NCI-H82 treated with DMSO at 0.1 percent for 48 hours (cell line): ENCODE results near the gene IL17RE.
"Not testable (repeated sequence)": the region's sequence is repeated elsewhere in the genome, so short reads cannot be mapped to it uniquely, and the experiment has no call there.

Source experiments
- DNase-seq: peaks from one replicate; lab custom pipeline; 2025; ENCODE audit not compliant: unreplicated experiment; lab: John Stamatoyannopoulos, UW

The IL17RE gene, protein sequence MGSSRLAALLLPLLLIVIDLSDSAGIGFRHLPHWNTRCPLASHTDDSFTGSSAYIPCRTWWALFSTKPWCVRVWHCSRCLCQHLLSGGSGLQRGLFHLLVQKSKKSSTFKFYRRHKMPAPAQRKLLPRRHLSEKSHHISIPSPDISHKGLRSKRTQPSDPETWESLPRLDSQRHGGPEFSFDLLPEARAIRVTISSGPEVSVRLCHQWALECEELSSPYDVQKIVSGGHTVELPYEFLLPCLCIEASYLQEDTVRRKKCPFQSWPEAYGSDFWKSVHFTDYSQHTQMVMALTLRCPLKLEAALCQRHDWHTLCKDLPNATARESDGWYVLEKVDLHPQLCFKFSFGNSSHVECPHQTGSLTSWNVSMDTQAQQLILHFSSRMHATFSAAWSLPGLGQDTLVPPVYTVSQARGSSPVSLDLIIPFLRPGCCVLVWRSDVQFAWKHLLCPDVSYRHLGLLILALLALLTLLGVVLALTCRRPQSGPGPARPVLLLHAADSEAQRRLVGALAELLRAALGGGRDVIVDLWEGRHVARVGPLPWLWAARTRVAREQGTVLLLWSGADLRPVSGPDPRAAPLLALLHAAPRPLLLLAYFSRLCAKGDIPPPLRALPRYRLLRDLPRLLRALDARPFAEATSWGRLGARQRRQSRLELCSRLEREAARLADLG

DNA sequence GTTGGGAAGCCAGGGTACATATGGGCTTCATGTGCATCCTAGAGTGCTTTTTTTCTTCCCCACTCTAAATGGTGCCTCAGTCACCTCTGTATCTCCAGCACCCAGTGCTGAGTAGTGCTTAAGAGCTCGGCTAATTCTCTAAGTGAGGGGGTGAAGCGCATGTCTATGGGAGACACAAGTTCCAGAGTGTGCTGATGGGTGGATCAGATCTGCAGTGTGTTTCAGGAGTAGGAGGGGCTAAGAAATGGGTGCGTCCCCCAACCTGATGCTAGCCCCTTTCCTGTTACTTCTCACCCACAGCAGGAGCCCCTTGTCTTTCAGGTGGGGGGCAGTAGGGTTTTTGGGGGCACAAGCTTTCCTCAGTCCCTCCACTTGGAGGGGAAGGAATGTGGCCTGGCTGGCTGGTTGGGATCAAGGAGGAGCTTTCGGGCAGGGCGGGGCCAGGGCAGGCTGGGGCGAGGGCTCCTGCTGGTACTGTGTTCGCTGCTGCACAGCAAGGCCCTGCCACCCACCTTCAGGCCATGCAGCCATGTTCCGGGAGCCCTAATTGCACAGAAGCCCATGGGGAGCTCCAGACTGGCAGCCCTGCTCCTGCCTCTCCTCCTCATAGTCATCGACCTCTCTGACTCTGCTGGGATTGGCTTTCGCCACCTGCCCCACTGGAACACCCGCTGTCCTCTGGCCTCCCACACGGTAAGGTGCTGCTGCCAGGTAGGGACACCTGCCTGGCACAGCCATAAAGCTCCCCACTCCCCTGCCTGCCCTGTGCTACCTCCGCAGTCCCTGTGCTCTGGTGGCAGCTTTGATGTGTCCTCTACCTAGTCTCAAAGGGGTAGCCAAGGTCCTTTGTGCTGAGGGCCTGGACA is at the start of gene IL17RE:
Gene IL17RE, plus strand, starts transcription at position 477 of the 866 bp plus-strand sequence. Its CDS starts 85 bp downstream, at position 562.
- DNase-seq: no peak

DNA sequence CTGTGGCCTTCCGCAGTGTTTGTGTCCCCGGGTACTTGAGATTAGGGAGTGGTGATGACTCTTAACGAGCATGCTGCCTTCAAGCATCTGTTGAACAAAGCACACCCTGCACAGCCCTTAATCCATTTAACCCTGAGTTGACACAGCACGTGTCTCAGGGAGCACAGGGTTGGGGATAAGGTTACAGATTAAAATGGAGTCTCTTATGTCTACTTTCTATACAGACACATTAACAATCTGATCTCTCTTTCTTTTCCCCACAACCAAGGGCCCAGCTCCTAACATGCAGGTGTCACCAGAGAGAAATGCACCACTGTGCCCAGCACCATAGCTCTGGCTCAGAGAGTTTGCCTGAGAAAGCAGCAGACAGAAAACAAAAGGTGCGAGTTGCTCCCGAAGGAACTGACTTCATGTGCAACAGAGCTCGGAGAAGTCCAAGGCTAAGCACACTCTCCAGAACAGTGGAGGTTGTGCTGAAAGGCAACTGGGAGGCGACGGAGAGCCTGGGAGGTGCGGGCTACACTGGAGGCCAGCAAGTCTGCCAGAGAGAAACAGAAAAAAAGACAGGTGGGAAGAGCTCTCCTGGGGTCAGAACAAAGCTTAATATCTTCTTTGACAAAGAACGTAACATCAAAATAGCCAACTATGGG is 48.2 kb upstream of the IL17RE start:
- peak; percentile 72 for DNase-seq

DNA sequence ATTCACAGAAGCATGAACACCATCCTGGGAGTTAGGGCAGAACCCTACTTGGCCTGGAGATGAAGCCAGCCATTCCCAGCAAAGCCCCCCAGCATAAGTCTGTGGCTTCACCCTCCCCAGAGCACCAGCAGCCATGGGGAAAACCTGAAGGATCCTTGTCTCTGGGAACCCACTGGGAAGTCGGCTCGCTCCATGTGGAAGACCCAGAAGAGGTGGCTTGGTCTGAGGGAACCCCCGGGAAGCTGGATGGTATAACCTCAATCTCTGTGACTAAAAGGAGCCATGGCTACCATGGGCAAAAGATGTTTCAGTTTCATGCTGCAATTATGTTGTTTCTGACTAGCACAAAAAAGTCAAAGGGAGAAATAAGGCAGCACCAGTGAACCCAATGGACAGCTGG is 47.1 kb upstream of the IL17RE start:
- no peak for DNase-seq

DNA sequence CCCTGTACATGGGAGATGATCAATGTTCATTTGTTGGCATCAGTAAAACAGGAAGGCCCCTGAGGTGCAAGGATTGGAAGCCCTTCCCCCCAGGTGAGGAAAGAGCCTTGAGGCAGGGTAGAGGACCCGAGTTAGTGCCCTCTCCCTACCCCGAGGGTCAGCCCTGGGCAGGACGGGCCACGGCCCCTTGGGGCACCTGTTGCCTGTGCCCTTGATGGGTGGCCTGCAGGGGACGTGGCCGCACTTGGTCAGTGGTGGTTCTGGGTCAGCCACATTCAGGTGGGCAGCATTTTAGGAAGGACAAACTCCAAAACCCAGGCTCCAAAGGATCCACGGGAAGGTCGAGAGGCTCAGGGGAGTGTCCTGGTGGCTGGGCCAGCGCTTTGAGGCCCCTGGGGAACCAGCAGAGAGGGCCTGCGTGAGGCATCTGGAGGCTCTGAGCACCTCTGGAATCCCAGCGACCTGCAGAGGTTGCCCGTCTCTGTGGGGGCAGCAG is 43.1 kb upstream of the IL17RE start:
- DNase-seq: no peak

DNA sequence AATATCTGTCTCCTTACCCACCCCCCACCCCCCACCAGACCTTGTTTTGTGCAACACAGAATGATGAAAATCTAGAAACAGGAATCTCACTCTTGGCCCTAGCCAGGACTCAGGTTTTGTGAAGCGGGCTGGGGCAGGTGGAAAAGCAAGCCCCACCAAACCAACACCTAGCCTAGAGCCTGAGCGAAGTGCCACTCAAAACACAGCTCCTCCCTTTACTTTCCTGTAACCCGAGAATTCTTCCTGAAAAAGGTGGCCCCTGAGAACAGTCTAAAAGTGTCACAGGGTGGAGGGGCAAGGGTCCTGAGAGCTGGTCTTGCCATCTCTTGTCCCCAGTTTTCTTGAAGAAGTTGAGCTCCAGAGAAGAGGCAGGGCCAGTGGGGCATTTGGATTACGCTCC is 41.4 kb upstream of the IL17RE start:
- DNase-seq: no peak

DNA sequence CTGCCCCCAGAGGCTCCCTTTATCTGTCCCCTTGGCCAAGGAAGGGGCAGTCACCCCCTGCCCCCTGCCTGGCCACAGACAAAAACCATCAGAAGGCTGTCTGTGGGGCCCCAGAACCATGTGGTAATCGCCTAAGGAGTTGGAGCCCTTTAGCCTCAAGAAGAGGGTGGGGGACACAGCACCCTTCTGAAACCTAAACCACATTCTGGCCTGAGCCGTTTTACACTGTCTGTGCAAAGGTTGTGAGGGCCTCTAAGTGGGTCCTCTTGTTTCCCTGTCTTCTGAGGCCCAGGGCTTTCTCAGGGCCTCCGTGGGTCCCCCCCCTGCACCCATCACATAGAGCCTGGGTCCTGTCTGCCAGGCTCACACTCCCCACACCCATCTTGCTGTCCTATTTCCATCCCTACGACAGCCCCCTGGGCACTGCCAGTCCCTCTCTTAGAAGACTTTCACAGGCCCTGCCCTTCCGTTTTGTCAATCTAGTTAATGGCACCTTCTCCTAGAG is 41.0 kb upstream of the IL17RE start:
- no peak for DNase-seq

DNA sequence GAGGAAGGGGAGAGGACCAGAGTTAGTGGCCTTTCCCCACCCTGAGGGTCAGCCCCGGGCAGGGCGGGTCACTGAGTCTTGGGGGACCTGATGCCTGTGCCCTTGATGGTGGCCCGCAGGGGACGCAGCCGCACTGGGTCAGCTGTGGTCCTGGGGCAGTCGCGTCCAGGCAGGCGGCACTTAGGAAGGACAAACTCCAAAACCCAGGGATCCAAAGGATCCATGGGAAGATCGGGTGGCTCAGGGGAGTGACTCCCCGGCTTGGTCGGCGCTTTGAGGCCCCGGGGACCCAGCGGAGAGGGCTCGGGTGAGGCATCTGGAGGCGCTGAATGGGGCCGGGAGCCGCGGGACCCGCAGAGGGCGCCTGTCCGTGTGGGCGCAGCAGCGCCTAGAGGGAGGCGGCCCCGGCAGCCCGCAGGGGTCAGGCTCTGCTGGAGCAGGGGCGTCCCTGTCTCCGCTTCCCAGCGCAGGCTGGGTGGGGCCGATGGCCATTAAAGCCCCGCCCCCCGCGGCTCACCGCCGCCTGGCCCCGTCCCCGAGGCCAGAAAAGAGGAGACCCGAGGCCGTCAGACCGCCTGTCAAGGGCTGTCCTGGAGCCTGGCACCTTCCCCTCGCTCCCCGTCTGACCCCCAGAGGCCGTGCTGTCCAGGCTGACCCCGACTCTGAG is 40.1 kb upstream of the IL17RE start:
- DNase-seq: no peak

DNA sequence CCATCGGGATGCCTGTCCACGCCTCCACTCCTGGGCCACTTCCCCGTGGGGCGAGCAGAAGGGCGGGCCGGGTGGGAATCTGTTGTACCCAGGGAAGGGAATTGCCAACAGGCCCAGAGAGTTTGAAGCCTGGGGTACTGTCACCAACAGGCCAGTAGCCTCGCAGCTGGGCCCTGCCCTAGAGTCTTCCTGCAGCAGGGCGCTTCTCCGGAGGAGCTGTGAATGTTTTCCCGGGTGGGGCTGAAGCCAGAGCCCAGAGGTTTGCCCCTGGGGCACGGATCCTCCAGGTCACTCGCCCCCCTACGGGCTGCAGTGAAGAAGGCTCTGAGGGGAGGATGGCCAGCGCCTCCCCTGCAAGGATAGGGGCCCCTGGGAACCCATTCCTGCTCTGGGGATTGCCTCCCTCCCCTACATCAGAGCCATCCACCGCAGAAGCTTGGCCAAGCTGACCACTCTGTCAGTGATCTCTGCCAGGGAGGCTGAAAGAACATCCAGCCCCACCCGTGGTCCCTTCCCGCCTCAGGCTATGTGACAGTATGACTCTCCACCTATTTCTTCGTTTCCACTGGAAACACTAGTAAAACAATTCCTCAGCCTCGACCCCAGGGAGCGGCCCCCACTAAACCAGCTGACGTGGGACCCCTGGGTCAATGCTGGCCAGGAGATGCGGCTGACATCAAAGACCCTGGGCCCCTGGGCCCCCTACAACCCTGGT is 39.4 kb upstream of the IL17RE start:
- DNase-seq: no peak

DNA sequence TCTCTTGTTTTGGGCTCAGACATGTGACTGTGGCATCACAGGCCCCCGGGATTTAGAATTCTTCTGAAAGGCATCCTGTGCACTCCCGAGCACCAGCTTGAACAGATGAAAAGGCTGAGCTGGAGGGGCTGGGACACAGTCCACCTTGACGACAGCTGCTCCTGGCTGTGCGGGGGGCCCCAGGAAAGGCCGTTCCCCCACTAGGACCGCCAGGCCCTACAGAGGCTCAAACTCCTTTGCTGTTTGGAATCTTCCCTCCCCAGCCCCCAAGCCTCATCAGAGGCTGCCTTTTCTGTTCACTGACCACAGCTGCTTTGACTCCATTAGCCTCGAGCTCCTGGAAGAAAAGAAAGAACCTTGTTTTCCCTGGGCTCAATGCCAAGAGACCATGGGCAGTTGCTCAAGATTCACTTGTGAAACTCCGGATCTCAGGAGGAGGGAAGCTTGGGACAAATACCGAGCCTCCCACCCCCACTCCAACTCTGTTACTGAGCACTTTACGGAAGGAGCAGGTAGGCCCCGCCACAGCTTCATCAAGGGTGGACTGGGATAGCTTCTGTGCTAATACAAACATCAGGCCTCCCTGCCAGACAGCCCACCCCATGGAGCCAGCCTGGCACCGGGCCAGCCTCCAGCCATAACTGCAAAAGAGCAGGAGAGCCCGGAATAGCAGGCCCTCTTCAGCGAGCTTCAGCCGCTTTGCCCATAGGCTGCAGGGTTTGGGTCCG is 38.3 kb upstream of the IL17RE start:
- DNase-seq: no peak

DNA sequence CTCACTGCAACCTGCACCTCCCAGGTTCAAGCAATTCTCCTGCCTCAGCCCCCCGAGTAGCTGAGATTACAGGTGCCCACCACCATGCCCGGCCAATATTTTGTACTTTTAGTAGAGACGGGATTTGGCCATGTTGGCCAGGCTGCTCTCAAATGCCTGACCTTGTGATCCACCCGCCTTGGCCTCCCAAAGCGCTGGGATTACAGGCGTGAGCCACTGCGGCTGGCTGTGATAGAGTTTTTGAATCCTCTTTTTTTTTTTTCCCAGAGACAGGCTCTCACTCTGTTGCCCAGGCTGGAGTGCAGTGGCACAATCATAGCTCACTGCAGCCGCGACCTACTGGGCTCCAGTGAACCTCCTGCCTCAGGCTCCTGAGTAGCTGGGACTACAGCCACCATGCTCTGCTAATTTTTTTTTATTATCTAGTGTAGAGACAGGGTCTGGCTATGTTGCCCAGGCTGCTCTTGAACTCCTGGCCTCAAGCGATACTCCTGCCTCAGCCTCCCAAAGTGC is 37.5 kb upstream of the IL17RE start:
- DNase-seq: not testable (repeated sequence)

DNA sequence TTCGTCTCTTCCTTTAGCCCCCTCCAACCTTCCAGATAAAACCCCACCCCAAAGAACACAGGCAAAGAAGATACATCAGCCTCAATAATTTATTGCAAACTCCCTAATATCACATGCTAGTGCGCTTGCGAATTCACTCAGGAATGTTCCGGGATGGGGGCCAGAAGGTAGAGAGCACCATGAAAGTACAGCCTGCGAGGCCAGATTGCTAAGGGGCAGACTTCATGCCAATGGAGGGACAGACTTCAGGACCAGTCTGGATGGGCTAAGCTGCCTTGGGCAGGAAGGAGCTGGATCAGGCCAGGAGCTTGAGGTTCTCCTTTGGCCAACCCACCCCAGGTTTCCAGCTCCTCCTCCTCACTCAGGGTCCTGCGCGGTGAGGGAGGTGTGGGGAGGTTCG is 36.0 kb upstream of the IL17RE start:
- no peak for DNase-seq

DNA sequence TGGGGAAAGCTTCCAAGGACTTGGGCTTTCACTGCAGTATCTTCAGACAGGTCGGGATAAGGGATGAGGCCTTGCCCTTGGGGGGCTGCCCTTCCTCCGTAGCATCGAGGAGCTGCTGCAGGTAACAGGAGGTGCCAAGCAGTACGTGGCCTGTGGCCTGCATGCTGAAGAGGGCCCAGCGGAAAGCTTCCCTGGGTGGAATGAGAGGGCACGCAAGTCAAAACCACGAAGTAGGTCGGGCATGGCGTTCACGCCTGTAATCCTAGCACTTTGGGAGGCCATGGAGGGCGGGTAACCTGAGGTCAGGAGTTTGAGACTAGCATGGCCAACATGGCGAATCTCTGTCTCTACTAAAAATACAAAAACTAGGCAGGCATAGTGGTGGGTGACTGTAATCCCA is 35.5 kb upstream of the IL17RE start:
- no peak for DNase-seq

DNA sequence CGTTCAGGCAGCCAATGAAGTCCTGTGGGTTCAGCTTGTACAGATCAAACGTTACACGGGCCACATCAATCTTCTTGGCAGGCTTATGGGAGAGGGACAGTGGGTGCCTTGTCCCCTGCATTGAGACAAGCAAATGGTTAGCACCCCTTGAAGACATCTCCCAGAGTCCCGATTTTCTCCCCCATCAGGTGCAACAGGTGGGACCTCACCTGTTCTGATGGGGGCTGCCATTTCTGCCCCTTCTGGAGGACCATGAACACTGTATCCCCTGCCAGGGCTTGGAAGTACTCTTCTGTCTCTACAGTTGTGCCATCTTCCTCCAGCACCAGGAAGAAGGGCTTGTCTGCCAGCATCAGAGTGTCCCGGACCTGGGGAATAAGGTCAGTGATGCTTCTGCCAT is 32.7 kb upstream of the IL17RE start:
- DNase-seq: no peak

DNA sequence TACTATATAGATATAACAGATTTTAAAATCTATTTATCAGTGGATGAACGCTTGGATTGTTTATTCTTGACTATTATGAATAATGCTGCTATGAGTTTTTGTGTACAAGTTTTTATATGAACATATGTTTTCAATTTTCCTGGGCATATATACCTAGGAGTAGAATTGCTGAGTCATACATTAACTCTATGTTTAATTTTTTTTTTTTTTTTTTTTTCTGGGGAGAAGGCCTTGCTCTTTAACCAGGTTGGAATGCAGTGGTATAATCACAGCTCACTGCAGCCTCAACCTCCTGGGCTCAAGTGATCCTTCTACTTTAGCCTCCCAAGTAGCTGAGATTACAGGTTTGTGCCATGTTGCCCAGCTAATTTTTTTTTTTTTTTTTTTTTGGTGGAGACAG is 31.7 kb upstream of the IL17RE start:
- DNase-seq: no peak

DNA sequence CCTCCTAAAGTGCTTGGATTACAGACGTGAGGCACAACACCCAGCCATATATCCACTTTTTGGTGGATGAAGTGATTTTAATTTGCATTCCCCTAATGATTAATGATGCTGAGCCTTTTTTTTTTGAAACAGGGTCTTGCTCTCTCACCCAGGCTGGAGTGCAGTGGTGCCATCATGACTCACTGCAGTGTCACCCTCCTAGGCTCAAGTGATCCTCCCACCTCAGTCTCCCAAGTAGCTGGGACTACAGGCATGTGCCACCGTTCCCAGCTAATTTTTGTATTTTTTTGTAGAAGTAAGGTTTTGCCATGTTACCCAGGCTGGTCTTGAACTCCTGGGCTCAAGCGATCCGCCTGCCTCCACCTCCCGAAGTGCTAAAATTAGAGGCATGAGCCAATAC is 30.6 kb upstream of the IL17RE start:
- not testable (repeated sequence) for DNase-seq

DNA sequence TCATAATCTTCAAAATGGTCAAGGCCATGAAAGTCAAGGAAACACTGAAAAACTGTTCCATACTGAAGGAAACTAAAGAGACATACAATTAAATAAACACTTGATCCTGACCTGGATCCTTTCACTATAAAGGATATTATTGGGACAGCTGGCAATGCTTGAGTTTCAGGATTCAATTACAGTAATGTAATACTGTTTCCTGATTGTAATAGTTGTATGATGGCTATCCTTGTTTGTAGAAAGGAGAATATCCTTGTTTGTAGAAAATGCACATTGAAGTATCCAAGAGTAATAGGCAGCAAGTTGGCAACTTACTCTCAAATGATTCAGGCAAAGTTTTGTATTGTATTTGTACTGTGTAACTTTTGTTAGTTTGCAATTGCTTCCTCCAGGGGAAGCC is 27.2 kb upstream of the IL17RE start:
- no peak for DNase-seq

DNA sequence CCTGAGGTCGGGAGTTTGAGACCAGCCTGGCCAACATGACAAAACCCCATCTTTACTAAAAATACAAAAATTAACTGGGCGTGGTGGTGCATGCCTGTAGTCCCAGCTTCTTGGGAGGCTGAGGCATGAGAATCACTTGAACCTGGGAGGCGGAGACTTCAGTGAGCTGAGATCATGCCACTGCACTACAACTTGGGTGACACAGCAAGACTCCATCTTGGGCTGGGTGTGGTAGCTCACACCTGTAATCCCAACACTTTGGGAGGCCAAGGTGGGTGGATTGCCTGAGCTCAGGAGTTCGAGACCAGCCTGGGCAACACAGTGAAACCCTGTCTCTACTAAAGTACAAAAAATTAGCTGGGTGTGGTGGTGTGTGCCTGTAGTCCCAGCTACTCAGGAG is 26.4 kb upstream of the IL17RE start:
- DNase-seq: not testable (repeated sequence)

DNA sequence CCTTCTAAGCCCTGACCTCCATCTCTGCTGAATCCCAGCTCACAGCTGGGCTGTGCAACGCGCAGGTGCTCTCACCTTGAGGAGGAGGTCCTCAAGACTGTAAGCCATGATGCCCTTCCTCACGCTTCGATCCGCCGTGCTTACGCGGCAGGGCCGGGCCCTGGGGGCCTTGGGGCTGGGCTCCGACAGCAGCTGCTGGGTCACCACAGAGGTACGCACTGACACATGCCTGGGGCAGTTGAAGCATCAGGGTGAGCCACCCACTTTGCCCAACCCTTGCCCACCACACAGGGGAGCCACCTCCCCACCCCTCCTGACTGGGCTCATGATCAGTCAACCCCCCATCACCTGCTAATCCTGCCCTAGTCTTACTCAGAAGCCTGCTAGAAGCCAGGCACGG is 25.7 kb upstream of the IL17RE start:
- no peak for DNase-seq

DNA sequence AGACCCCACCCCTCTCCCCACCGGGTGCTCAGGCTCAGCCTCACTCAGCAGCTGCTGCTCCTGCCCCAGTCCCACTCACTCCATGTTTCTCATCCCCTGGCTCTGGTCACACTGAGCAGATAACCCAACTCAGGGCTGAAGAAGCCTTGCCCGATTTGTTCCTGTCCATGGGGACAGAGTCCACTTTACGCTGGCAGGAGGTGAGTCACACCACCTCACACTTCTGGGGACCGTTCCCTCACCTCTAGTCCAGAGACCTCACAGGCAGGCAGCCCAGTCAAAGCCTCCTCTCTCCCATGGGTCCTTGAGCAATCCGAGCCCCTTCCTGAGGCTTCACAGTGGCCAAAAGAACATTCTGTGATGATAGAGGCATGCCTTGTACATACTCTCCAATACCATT is 23.9 kb upstream of the IL17RE start:
- no peak for DNase-seq
